ENCODE data around the gene RMRP. TPM values are rescaled to one million over a fixed set of nuclear protein-coding genes. Genes with fewer than 3 reads are reported as not detected.

The RMRP gene
- total RNA-seq, 1 donor from 2014 or later = 35,708 TPM

DNA sequence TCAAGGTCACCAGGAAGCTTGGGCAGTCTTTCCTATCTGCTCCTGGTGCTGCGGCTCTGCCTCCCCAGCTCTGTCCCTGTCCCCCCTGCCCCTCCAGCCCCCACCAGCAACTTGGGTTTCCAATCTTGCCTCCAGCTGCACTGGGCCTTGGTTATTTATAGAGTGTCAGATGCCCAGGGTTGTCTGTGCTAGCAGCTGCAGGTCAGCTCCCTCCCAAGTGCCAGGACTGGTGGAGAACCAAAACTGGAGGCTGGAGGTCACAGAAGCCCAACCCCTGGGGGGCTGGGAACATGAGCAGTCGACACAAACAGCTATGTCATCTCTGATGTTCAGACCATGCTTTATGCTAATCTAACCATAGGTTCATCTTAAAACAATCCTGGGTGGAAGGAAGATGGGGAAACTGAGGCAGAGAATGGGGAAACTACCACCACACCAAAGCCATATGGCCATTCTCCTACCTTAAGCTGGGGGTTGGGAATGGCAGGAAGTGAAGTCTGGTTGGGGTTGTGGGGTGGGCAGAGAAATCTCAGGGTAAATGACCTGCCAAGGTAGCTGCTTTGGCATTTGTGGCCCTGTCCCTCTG lies 30.2 kb upstream of the RMRP start:
- DNase-seq = no peak
- H3K27ac Mint-ChIP-seq (ENCODE audit: unreplicated experiment) = no peak overlapping the region
- H3K9me3 Mint-ChIP-seq (ENCODE audit: unreplicated experiment) = peaks cover 14% of the 10 kb centered on the region
- TF ChIP-seq, protein P1, sequence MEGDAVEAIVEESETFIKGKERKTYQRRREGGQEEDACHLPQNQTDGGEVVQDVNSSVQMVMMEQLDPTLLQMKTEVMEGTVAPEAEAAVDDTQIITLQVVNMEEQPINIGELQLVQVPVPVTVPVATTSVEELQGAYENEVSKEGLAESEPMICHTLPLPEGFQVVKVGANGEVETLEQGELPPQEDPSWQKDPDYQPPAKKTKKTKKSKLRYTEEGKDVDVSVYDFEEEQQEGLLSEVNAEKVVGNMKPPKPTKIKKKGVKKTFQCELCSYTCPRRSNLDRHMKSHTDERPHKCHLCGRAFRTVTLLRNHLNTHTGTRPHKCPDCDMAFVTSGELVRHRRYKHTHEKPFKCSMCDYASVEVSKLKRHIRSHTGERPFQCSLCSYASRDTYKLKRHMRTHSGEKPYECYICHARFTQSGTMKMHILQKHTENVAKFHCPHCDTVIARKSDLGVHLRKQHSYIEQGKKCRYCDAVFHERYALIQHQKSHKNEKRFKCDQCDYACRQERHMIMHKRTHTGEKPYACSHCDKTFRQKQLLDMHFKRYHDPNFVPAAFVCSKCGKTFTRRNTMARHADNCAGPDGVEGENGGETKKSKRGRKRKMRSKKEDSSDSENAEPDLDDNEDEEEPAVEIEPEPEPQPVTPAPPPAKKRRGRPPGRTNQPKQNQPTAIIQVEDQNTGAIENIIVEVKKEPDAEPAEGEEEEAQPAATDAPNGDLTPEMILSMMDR (IDR thresholded peaks at IDR 0.05; ENCODE audit: partially characterized antibody, unreplicated experiment) = no peak
- peaks cover 11% of the 10 kb centered on the region for H3K27me3 Mint-ChIP-seq (ENCODE audit: unreplicated experiment)
- H3K4me3 Mint-ChIP-seq (ENCODE audit: unreplicated experiment) = peak overlapping the region; percentile 71
- peaks cover 31% of the 10 kb centered on the region for H3K4me1 Mint-ChIP-seq (ENCODE audit: low read depth, unreplicated experiment)
- H3K36me3 Mint-ChIP-seq (ENCODE audit: unreplicated experiment) = no peaks in the 10 kb centered on the region

DNA sequence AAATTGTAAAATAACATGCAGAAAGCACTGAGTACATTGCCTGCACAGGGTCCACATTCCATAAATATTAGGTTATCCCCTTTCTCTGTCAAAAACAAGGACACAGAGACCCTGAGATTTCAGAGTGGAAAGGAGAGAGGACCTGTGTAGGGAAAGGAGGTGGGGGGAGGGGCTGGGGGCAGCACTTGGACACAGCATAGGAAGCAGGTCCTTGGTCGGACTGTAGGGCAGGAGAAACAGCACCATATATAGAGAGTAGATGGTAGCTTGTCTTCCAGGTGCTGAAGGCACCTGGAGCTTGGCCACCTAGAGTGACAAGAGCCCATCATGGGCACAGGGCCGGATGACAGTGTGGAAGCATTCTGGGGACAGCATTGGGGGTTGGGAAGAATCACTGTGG lies 29.5 kb upstream of the RMRP start:
- Mint-ChIP-seq H3K36me3 (ENCODE audit: unreplicated experiment) (no peaks in the 10 kb centered on the region), H3K4me3 (ENCODE audit: unreplicated experiment) (peak overlapping the region; percentile 23), H3K27me3 (ENCODE audit: unreplicated experiment) (peaks cover 12% of the 10 kb centered on the region), H3K27ac (ENCODE audit: unreplicated experiment) (no peak overlapping the region), H3K9me3 (ENCODE audit: unreplicated experiment) (peaks cover 14% of the 10 kb centered on the region), H3K4me1 (ENCODE audit: low read depth, unreplicated experiment) (peaks cover 32% of the 10 kb centered on the region)
- TF ChIP-seq, protein P1 (IDR thresholded peaks at IDR 0.05; ENCODE audit: partially characterized antibody, unreplicated experiment) = no peak
- DNase-seq = no peak

DNA sequence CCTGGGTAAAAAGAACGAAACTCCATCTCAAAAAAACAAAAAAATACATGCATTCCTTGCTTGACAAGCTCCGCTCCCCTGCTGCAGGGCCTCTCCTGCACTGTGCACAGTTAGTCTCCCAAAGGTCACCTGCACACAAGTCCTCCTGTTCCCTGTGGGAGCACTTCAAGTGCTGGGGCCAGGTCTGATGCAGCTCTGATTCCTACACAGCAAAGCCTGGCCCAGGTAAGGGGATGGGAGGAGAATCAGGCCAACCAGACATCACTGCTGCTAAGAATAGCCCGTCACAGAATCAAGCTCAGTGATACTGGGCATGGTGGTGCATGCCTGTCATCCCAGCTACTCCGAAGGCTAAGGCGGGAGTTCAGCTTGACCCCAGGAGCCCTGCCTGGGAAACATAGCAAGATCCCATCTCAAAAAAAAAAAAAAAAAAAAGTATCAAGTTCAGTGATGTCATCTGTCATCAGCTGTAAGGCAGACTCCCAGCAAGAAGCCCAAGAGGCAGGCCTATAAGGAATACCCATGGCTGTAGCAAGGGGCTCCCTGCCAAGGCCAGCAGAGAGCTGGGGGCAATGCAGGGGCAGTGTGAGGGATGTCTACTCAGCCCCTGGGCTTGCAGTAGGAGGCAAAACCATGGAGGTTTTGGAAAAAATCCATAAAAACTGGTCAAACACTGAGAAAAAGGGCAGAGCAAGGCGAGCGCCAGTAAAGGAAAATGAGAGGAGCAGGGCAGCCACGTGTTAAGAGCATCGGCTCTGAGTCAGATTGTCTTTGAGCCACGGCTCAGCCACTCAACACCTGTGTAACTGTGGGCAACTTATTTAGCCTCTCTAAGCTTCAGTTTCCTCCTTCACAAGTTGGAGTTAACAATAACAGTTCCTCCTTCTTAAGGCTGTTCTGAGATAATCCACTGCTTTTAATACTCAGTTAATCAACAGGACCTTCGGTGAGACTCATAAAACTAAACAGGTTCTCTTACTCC lies 28.7 kb upstream of the RMRP start:
- peaks cover 29% of the 10 kb centered on the region for H3K4me1 Mint-ChIP-seq (ENCODE audit: low read depth, unreplicated experiment)
- peaks cover 11% of the 10 kb centered on the region for H3K9me3 Mint-ChIP-seq (ENCODE audit: unreplicated experiment)
- H3K4me3 Mint-ChIP-seq (ENCODE audit: unreplicated experiment) = peak overlapping the region; percentile 12
- H3K36me3 Mint-ChIP-seq (ENCODE audit: unreplicated experiment) = no peaks in the 10 kb centered on the region
- peaks cover 13% of the 10 kb centered on the region for H3K27me3 Mint-ChIP-seq (ENCODE audit: unreplicated experiment)
- no peak for DNase-seq
- TF ChIP-seq, protein P1 (IDR thresholded peaks at IDR 0.05; ENCODE audit: partially characterized antibody, unreplicated experiment) = no peak
- H3K27ac Mint-ChIP-seq (ENCODE audit: unreplicated experiment) = no peak overlapping the region

DNA sequence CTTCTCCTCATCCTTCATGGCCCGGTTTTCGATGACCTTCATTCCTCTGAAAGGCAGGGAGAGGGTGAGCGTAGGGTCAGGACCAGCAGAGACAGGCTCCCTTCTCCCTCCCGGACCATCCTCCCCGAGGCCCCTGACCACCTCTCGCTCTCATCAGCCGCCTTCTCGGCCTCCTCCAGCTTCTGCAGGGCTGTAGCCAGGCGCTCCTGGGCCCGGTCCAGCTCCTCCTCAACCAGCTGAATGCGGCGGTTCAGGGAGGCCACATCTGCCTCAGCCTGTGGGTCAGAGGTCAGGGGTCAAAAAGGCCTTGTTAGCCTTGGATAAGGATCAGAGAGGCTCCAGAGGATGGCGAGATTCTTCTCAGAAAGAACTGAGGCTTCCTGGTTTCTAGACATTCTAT lies 27.7 kb upstream of the RMRP start:
- H3K27ac Mint-ChIP-seq (ENCODE audit: unreplicated experiment) = no peak overlapping the region
- no peak for DNase-seq
- TF ChIP-seq, protein P1 (IDR thresholded peaks at IDR 0.05; ENCODE audit: partially characterized antibody, unreplicated experiment) = no peak
- peaks cover 10% of the 10 kb centered on the region for H3K27me3 Mint-ChIP-seq (ENCODE audit: unreplicated experiment)
- H3K36me3 Mint-ChIP-seq (ENCODE audit: unreplicated experiment) = no peaks in the 10 kb centered on the region
- peaks cover 12% of the 10 kb centered on the region for H3K9me3 Mint-ChIP-seq (ENCODE audit: unreplicated experiment)
- H3K4me1 Mint-ChIP-seq (ENCODE audit: low read depth, unreplicated experiment) = peaks cover 30% of the 10 kb centered on the region
- no peak overlapping the region for H3K4me3 Mint-ChIP-seq (ENCODE audit: unreplicated experiment)

DNA sequence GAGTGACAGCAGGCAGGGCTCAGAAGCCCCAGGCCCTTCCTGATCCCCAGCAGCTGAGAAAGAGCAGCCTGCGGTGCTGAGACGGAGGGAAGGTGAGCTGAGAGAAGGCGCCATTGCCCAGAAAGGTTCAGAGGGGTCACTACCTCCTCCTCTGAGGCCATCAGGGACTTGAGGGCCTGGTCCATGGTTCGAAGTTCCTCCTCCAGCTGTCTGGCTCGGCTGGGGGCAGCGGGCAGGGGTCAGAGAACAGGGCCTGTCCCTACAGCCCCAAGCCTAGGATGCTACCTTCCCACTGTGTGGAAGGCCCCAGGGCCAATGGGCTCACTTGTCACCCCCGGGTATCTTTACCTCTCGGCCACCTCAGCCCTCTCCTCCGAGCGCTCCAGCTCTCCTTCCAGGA lies 27.1 kb upstream of the RMRP start:
- Mint-ChIP-seq H3K27me3 (ENCODE audit: unreplicated experiment) (peaks cover 10% of the 10 kb centered on the region), H3K4me3 (ENCODE audit: unreplicated experiment) (no peak overlapping the region), H3K36me3 (ENCODE audit: unreplicated experiment) (no peaks in the 10 kb centered on the region), H3K4me1 (ENCODE audit: low read depth, unreplicated experiment) (peaks cover 30% of the 10 kb centered on the region), H3K9me3 (ENCODE audit: unreplicated experiment) (peaks cover 12% of the 10 kb centered on the region), H3K27ac (ENCODE audit: unreplicated experiment) (no peak overlapping the region)
- TF ChIP-seq, protein P1 (IDR thresholded peaks at IDR 0.05; ENCODE audit: partially characterized antibody, unreplicated experiment) = no peak
- no peak for DNase-seq

Measured in glutamatergic neuron (in vitro differentiated cells).